OCI-M2 (cell line): ENCODE data around the gene HDAC4.

Source experiments
- DNase-seq: peaks from one replicate; lab custom pipeline; 2025; ENCODE audit not compliant: unreplicated experiment; lab: John Stamatoyannopoulos, UW

HDAC4 gene

GRCh38 chr2:239429473-239430350, 28.9 kb upstream of the HDAC4 start:
- DNase-seq: no peak

GRCh38 chr2:239425631-239426030, 24.8 kb upstream of the HDAC4 start:
- no peak for DNase-seq

GRCh38 chr2:239424337-239425045, 23.7 kb upstream of the HDAC4 start:
- DNase-seq: no peak

- DNase-seq: no peak
Measured at GRCh38 chr2:239423551-239423950, 22.7 kb upstream of the HDAC4 start.

- DNase-seq: no peak
Measured at GRCh38 chr2:239421851-239422250, 21.0 kb upstream of the HDAC4 start.

GRCh38 chr2:239420082-239420481, 19.3 kb upstream of the HDAC4 start:
- no peak for DNase-seq

GRCh38 chr2:239418918-239419317, 18.1 kb upstream of the HDAC4 start:
- no peak for DNase-seq

- no peak for DNase-seq
Measured at GRCh38 chr2:239412905-239413603, 12.2 kb upstream of the HDAC4 start.

GRCh38 chr2:239411549-239412319, 10.9 kb upstream of the HDAC4 start:
- no peak for DNase-seq

GRCh38 chr2:239411117-239411516, 10.3 kb upstream of the HDAC4 start:
- DNase-seq: no peak

GRCh38 chr2:239409976-239410375, 9.2 kb upstream of the HDAC4 start:
- no peak for DNase-seq

- no peak for DNase-seq
Measured at GRCh38 chr2:239407112-239407511, 6.3 kb upstream of the HDAC4 start.

GRCh38 chr2:239406316-239406995, 5.6 kb upstream of the HDAC4 start:
- DNase-seq: no peak

GRCh38 chr2:239405071-239405470, 4.3 kb upstream of the HDAC4 start:
- no peak for DNase-seq

GRCh38 chr2:239402666-239403065, 1.8 kb upstream of the HDAC4 start:
- DNase-seq: no peak

- DNase-seq: peak; percentile 3
Measured at GRCh38 chr2:239401881-239402233, 1.0 kb upstream of the HDAC4 start.

- DNase-seq: peak; percentile 83
Measured at GRCh38 chr2:239401067-239401880, 454 bp upstream of the HDAC4 start.

GRCh38 chr2:239399921-239400595, 762 bp downstream of the HDAC4 start:
- no peak for DNase-seq

- no peak for DNase-seq
Measured at GRCh38 chr2:239399433-239399920, 1.3 kb downstream of the HDAC4 start.
